ENCODE data around the gene KCNMA1.

The KCNMA1 gene

DNA sequence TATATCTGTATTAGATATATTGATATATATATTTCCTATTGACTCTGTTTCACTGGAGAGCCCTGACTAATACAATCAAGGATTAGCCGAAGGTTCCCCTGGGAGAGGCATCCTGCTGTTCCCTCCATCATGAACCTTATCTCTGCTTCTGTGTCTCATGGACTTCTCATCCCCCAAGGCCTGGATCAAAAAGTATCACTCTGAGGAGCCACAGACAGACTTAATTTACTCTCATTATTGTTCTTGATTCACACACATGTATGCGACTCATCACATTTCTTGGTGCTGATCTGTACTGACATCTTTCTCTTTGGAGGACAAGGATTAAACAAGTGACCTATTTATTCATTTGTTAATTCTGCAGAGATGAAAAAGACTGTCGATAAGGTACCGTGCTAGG is 550.2 kb downstream of the KCNMA1 start:
- no peak for DNase-seq

DNA sequence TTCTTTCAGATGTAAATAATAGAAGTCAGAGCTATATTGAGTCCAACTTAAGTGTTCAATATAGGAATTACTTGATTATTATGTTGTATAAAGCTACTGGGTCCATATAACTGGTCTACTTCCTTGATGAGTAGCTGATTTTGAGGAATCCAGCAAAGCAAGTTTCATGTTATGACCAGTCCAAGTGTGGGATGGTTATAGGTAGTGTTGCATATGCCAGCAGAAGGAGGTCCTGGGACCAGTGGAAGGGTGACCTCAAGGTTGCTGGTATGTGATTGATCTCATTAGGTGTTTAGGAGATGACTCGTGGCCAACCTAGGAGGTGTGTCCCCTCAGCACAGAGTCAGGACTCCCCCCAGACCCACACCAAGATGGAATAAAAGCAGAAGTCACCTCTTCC is 551.5 kb downstream of the KCNMA1 start:
- no peak for DNase-seq

DNA sequence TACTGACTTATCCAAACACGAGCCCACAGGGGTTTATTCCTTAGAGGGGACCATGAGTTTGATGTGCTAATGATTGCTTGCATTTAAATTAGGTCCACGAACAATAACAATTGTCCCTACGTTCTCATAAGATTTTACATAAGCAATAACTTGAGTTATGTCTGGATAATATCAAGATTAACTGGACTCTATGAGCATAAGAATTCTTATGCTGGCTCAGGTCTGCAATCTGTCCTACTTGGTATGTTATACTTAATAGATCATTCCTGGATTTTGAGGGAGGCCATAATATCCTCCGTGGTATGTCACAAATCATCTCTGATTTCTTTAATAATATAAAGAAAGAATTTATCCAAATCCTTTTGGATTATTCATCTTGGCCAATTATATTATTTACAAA is 552.3 kb downstream of the KCNMA1 start:
- no peak for DNase-seq

DNA sequence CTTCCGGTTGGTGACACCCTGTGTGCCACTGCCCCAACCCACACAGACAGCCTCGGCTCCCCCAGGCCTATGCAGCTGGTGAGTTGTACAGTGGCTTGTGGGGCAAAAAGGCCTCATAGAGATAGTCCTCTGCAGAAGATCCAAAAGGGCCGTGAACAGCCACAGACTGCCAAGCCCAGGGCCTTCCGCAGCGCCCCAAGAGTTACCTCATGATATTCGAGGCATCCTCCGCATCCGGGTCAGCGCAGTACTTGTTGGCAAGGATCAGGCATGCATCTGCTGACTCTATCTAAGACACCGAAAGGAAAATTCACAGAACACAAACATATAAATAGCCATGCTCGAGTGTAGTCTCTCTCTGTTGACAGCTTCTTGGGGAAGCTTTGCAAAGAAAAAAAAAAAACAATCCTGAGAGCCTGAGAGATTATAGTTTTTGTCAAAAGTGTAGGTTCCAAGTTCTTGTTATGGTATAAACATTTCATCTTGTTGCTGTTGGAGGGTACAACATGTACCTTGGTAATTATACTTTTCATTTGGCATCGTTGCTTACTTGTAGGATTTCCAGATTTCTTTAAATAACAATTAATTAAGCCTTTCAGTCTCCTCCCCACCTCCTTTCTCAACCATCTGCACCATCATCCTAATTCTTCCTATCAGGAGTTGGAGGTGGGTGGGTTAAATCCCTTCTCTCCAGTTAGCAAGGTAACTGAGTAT is 553.0 kb downstream of the KCNMA1 start:
- no peak for DNase-seq

DNA sequence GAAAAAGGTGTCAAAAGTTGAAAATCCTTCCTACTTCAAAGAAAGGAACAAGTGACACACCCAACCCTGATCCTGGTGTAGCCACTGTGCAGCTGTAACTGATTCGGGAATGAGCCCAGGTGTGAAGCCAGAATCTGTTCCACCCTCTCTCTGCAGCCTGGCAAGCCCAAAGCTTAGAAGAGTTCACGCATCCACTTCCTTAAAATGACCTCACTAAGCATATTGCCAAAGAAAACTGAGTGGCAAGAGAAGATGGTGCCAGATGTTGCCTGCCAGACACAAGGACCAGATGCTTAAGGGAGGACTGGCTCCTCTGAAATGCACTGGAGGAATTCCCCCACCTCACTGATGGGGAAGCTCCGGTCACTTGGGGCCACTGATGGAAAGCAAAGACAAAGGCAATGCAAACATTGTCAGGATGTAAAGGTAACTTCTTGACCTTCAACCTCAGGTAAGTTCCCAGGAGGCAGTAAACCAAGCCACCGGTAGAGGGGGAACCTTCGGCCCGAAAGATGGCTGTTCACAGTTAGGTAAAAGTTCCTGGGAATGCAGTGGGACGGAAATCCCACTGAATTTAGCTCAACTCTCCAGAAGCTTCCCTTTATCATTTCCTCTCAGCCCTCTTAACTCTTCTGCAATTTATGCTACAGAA is 554.9 kb downstream of the KCNMA1 start:
- no peak for DNase-seq

DNA sequence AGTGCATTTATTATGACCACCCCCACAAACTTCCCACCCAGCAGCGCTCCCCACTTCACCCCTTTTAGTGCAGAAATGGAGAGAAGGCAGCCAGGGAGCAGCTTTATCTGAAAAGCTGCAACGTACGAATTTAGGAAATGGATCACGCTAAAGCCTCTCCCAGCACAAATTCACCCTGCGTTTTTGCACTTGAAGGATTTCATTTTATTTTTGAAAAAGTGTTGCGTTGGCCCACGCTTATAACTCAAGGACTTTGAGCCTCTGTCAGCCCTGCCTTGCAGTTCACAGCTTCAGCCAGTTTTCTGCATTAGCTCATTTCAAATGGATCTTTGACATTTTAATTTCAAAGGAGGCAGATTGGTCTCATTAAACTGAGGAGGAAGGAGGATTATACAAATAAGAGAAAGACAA is 556.1 kb downstream of the KCNMA1 start:
- no peak for DNase-seq

DNA sequence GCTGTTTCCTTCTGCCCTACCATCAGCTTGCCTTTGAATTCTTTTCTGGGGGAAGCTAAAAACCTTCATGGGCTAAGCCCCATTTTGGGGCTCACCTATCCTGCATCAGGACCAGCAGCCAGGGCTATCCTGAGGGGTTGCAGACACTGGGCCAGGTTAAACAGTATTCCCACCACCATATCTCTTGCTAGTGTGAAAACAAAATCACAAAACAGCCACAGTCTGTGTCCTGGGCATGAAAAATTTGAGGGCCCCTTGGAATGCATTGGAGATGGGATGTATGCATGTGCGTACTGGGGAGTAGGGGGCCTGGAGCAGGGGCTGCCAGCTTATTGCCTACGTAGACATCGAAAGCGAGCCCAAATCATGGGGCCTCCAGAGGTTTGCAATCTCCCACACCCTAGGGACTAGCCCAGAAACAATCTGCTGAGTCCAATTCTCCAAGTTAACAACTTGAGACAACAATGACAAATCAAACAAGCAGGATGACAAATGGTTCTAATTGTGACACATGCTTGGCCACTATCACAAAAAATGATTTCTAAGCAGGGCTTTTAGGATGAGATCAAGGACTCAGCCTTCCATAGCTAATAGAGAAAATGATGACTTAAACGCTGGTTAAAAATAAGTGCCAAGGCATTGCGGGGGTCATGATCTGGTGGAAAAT is 557.1 kb downstream of the KCNMA1 start:
- DNase-seq, result no peak

DNA sequence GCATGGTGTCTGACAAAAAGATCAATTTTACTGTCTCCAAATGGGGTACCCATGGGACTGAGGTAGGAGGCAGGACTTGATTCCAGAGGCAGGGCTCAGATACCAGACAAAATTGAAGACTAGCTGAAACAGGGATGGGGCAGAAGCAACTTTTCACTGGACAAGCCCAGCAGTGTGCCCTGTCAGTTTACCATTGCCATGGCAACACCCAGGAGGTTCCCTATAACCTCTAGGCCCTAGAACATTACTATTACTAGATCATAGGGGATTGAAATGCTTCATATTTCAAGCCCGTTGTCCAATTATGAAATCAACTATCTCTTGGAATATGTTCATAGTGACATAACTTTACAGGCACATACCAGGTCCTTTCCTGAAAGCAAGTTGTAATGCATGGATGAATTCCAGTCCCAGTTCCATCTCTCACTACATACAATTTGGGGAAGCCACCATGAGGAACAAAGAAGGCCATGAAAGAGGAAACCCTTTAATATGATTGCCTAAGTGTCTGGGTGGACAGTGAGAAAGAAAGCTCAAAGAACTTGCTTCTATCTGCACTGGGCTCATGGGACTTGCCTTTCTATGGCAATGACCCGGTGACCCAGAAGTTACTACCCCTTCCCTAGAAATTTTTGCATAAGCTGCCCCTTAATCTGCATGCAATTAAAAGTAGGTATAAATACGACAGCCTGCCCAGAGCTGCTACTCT is 557.9 kb downstream of the KCNMA1 start:
- DNase-seq, result no peak

DNA sequence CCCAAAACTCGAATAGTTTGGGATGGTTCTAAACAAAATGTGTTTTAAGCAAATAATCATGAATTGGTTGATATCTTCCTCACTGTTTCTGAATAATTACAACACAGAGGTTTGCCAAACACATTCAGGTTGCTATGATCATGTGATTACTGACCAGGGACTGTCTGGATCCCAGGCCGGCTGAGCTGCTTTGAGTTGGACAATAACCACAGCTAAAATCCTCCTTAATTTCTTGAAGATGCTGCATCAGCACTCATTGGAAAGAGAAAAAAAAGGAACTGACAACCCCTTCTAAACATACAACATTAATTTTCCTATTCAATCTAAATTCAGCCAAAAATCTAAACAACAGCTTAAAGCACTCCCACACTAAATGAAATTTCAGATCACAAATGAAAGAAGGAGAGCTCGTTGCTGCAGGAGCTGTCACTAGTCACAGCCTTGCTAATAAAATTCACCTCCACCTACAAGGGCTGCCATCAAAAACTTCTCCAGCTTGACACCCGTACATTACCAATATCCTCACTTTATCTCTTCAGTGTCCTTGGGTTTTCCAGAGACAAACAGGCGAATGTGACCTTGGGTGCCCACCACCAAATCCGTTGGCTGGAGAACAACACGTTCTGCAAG is 560.2 kb downstream of the KCNMA1 start:
- no peak for DNase-seq

DNA sequence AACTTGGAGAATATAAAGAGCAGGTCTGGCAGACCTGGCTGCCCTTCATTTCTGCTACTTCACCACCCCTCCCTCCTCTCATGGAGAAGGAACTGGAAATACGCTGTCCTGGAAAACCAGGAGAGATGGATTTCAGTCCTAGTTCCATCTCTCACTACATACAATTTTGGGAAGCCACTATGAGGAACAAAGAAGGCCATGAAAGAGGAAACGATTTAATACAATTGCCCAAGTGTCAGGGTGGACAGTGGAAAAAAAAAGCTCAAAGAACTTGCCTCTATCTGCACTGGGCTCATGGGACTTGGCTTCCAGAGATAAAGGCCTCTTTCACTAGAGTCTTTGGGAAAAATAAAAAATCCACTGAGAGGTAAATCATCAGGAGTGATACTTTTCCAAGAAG is 561.7 kb downstream of the KCNMA1 start:
- DNase-seq, result no peak

DNA sequence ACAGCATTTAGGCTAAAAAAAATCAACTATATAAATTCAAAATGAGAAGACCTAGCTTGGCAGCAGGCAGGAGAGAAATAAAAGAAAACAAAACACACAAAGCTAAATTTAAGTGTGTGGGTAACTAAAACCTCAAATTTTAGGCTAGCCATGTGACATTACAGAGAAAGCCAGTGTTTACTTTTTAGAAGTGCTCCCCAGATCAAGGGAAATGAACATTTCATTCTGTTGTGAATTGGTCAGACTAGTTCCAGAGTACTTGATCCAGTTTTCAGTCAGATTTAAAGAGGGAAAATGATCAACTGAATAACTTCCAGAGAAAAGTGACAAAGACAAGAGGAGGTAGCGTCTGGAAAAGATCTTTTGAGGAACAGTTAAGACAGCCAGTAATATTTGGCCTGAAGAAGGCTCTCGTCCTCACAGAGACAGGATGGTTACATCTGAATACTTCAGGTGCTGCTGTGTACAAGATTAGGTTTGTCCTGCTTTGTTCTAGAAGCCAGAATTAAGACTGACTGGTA is 563.4 kb downstream of the KCNMA1 start:
- no peak for DNase-seq

DNA sequence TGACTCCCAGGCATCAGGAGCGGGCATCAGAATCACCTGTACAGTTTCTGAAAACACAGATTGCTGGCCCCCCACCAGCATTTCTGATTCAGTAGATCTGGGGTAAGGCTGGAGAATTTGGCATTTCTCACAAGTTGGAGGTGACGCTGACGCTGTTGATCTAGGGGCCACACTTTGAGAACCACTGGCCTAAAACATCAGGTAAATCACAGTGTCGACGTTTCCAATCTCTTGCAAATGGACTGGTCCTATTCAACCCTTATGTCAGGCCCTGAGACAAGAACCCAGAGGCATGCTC is 564.0 kb downstream of the KCNMA1 start:
- no peak for DNase-seq

DNA sequence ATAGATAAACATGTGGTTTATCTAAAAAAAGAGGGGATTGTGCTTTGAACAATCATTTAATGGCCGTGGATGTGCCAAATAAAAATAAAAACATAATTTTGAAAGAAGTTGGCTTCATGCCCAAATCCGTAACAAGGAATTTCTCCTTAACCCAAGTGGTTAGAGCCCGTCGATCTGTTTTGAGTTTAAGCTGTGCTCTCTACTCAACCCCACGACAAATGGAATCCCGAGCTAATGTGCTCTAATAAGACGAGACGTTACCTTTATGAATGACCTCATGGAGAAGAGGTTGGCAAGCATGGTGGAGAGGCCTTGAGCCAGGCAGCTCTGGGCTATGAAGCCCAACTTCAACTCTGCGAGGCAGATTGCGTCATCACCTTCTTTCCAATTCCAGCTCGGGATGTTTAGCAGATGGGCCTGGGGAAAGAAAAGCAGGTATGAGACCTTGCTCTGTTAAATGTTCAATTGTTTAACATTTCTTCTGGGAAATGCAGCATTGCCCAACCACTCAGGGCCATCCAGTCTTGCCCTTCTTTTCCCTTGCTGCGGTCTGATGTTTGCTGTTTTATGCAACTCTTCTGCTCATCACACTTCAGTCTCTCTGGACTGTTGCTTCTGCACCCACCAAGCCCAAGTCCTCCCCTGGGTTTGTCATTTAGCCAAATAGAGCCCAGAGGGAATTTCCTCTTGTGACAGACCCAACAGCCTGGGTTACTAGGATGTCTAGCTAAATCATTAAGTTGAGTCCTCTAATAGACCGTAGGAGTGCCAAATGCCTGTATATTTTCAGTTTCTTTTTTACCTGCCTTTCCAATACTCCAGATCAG is 564.6 kb downstream of the KCNMA1 start:
- no peak for DNase-seq

DNA sequence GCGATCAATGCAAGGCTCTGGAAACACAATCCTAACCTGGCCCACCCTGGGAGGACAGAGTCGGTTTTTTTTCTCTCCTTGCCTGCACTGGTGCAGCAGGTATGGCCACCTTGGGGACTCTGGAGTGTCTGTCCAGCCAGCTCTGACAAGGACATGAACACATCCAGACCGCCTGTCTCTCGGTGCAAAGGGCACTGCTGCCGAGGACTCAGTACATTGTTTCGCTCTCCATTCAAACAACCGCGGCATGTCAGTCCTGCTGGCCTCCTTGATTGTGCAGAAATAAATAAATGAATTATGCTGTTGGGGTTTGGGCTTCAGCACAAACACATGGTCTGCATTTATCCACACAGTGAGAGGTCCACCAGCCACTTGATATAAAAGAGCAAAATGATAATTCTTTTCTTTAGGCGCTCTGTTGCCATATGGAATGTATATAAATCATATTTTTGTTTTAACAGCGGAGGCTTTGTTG is 565.2 kb downstream of the KCNMA1 start:
- no peak for DNase-seq

DNA sequence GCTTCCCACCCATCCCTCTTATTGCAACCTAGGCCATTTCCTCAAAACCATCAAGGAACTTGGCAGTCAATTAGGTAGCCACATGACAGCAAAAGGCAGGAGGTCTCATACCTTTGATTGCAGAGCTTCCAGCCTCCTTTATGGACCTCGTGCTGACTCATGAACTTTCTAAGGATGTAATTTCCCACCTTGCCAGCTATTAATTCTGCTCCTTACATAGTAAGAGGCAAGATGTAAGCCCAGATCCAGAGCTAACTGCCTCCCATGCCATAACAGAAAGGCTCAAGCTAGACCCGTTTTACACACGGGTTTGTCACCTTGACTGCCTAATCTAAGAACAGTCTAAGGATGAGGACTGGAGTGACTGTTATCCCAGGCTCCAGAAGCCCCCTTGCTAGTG is 565.7 kb downstream of the KCNMA1 start:
- DNase-seq, result no peak

DNA sequence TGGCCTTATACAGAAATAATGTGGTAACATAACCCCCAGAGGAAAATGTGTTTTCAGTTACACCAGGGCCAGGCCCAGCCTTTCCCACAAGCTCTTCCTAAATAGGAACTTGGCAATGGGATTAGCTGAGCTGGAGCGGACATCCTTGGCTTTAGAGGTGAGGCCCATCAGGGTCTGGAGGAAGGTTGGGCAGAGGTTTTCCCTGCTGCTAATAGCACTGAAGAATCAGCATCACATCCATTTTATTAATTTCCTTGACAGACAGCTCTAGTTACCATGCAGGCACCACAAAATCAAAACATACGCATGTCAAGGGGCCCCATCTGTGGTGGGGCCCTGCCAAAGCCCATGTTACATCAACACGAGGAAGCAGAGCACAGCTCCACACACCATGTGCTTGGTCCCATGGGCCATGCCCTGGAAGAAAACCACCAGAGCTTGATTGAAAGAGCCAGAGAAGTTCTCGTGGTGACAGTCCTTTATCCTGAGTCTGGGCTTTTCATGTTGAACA is 566.6 kb downstream of the KCNMA1 start:
- no peak for DNase-seq

DNA sequence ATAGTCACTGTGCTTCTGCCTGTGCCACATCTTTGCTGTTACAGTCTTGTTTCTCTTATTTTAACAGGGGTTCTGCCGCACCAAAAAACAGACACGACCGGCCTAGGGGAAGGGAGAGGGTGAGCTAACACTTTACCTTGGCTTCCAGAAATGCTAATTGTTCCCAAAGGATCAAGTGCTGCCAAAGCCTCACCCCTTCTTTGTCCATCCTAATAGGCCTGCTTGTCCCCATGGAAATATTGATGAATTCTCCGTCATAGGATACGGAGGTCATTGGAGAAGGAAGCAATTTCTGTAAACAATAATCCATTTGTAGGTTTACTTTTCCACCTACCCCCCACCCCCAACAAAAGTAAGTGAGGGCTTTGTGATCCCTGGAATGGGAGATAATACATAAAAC is 567.3 kb downstream of the KCNMA1 start:
- no peak for DNase-seq

DNA sequence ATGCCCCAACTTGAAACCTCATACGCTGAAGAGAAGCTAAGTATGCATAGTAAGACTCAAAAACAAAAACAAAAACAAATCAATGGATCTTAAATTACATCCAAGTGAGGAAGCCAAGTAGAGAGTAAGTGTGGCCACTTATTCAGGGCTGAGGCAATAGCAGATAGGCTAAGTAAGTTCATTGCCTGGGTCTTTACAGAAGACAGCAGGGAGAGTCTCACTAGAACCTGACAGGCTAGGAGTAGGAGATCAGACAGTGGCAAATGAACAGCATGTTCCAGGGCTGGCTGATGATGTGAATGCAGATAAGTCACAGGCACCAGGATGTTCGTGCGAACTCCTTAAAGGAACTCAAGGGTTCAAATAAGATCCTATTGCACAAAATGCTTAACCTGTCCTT is 568.6 kb downstream of the KCNMA1 start:
- DNase-seq, result no peak

DNA sequence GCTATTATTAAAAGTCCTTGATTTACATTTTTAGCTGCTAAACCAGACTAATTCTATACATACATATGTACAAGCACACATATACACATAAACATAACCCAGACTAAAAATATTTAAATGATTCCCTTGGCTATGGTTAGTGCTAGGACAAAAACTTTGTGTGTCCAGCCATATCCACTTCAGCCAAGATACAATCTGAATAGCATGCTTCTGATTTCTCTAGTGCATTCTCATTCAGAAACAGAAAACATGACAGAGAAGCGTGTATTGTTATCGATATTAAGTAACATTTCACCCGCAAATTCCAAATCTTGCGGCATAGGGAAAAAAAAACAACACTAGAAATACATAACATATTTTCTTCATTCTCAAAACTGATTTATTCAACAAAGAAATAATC is 569.3 kb downstream of the KCNMA1 start:
- no peak for DNase-seq

DNA sequence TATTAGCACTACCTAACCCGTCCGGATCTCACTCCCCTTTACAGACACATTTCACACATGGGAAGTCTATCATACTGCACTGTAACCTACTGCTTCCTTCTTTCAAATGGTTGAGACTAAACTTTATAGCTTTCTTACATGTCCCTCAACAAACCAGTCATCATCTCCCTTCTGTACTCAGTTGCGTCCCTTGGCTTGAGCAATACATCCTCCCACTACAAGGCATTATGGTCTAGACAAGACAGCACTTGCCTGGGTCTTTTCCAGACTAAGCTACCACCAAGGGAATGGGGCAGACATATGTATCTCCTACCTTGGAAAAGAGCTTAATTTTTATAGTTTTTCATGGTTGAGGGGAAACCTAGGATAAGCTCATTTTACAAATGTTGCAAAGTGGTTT is 575.2 kb downstream of the KCNMA1 start:
- DNase-seq, result no peak

DNA sequence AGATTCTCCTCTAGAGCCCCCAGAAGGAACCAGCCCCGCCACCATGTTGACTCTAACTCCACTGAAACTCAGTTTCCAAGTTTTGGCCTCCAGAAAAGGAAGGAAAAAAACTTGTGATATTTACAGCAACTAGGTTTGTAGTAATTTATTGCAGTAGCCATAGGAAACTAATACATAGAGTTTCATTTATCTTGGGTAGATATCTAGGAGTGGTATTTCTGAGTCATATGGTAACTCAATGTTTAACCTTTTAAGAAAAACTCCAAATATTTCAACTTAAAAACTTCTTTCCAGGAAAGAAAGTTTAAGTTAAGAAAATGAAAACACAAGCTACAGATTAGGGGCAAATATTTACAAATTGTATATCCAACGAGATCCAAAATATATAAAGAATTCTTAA is 576.7 kb downstream of the KCNMA1 start:
- DNase-seq, result no peak

DNA sequence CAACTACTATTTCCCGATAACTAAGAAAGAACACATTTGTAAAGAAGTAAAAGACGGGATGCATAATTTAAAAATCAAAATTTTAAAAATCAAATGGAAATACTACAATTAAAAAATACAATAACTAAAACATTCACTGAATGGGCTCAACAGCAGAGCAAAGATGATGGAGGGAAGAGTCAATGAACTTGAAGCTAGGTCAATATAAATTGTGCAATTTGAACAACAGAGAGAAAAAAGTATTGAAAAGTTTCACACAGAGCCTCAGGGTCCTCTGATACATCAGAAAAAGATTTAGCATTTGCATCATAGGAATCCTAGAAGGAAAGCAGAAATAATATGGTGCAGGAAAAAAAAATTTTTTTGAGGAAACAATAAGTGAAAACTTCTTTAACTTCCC is 581.0 kb downstream of the KCNMA1 start:
- DNase-seq, result no peak
